Peyer's patch (tissue), 4 donors: Measurements from ENCODE around the gene PIGT. TPM values are rescaled to one million over a fixed set of nuclear protein-coding genes. Genes with fewer than 3 reads are reported as not detected.
"Not testable (repeated sequence)": the region's sequence is repeated elsewhere in the genome, so short reads cannot be mapped to it uniquely, and the experiment has no call there.

ENCODE experiments used
- DNase-seq, 3 donors: peaks; one replicate each; pipeline ENCODE4 v3.0.0-alpha.2; 2017 to 2019
- H3K27ac ChIP-seq, 4 donors: fragments of 200-600 bp; sonication (generic); one replicate each; pipeline ENCODE4 v1.5.1; 2016 to 2019
- H3K27me3 ChIP-seq, 2 donors: fragments of 200-600 bp; sonication (generic); one replicate each; pipeline ENCODE4 v1.5.1; 2019
- H3K36me3 ChIP-seq, 3 donors: fragments of 200-600 bp; sonication (generic); one replicate each; pipeline ENCODE4 v1.5.1; 2016 to 2019
- H3K4me1 ChIP-seq, 4 donors: fragments of 200-600 bp; sonication (generic); one replicate each; pipeline ENCODE4 v1.5.1; 2016 to 2019
- H3K4me3 ChIP-seq, 4 donors: fragments of 200-600 bp; sonication (generic); 1 replicate in 3 of 4; 2 replicates in 1 of 4; pipeline ENCODE4 v1.5.1; 2016 to 2019; ENCODE audit warnings: mild to moderate bottlenecking in 1 of 4
- H3K9me3 ChIP-seq, 4 donors: fragments of 200-600 bp; sonication (generic); one replicate each; pipeline ENCODE4 v1.5.1; 2016 to 2019; ENCODE audit warnings: mild to moderate bottlenecking in 1 of 4
- POLR2A ChIP-seq, 2 donors: fragments of 450-650 bp; IDR thresholded peaks; one replicate each; pipeline ENCODE4 v1.5.1; 2017; ENCODE audit warnings: antibody characterized with exemption in 2 of 2, mild to moderate bottlenecking in 2 of 2, moderate library complexity in 2 of 2
- small RNA-seq, 2 donors: library from RNA; depleted of rRNA; stranded (forward); fragments of <200 nt; gene quantifications; one replicate each; pipeline ENCODE3, GENCODE V24; 2016
- total RNA-seq, 4 donors: library from RNA; depleted of rRNA; stranded (reverse); fragments of >200 nt; gene quantifications; one replicate each; pipeline ENCODE4 v1.1.0, GENCODE V29; 2016
- TF ChIP-seq, protein P1 (sequence below), 6 experiments: fragments of 450-650 bp in 4 of 6; fragments of 200-600 bp in 2 of 6; sonication (generic) in 1 of 6; IDR thresholded peaks; one replicate each; pipeline ENCODE4 v1.5.1; 2017 to 2019; ENCODE audit warnings: antibody characterized with exemption in 6 of 6, mild to moderate bottlenecking in 3 of 6, moderate library complexity in 1 of 6

The PIGT gene
- total RNA-seq, 4 donors from 2014 or later = 87.5 to 147 (median 113) TPM

DNA sequence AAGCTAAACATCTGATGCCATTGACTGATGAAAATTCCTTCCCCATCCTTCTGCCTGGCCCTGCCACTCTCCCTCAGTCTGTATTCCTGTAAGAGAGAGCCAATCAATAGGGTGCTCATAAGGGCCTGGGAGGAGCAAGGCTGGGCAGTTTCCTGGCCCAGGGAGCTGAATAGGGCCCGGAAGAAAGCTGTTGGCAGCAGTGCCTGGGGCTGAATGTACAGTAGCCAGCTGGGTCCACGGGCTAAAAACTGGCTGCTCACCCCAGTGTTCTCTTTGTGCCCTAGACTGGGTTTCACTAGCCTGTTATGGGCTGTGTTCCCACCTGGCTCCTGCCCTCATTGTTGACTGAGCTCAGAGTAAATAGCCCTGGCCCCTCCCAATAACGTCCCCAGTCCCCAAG lies 51.9 kb downstream of the PIGT start:
- H3K4me1 ChIP-seq = peaks cover 0 to 20% (median 12%) of the 10 kb centered on the region in 4 donors
- no peak for DNase-seq
- TF ChIP-seq, protein P1, sequence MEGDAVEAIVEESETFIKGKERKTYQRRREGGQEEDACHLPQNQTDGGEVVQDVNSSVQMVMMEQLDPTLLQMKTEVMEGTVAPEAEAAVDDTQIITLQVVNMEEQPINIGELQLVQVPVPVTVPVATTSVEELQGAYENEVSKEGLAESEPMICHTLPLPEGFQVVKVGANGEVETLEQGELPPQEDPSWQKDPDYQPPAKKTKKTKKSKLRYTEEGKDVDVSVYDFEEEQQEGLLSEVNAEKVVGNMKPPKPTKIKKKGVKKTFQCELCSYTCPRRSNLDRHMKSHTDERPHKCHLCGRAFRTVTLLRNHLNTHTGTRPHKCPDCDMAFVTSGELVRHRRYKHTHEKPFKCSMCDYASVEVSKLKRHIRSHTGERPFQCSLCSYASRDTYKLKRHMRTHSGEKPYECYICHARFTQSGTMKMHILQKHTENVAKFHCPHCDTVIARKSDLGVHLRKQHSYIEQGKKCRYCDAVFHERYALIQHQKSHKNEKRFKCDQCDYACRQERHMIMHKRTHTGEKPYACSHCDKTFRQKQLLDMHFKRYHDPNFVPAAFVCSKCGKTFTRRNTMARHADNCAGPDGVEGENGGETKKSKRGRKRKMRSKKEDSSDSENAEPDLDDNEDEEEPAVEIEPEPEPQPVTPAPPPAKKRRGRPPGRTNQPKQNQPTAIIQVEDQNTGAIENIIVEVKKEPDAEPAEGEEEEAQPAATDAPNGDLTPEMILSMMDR (IDR thresholded peaks at IDR 0.05) = no peak
- no peak for TF ChIP-seq POLR2A (IDR thresholded peaks at IDR 0.05)
- no peak overlapping the region for H3K27ac ChIP-seq
- H3K9me3 ChIP-seq = no peaks in the 10 kb centered on the region
- H3K36me3 ChIP-seq = no peaks in the 10 kb centered on the region
- no peaks in the 10 kb centered on the region for H3K27me3 ChIP-seq
- H3K4me3 ChIP-seq = no peak overlapping the region

DNA sequence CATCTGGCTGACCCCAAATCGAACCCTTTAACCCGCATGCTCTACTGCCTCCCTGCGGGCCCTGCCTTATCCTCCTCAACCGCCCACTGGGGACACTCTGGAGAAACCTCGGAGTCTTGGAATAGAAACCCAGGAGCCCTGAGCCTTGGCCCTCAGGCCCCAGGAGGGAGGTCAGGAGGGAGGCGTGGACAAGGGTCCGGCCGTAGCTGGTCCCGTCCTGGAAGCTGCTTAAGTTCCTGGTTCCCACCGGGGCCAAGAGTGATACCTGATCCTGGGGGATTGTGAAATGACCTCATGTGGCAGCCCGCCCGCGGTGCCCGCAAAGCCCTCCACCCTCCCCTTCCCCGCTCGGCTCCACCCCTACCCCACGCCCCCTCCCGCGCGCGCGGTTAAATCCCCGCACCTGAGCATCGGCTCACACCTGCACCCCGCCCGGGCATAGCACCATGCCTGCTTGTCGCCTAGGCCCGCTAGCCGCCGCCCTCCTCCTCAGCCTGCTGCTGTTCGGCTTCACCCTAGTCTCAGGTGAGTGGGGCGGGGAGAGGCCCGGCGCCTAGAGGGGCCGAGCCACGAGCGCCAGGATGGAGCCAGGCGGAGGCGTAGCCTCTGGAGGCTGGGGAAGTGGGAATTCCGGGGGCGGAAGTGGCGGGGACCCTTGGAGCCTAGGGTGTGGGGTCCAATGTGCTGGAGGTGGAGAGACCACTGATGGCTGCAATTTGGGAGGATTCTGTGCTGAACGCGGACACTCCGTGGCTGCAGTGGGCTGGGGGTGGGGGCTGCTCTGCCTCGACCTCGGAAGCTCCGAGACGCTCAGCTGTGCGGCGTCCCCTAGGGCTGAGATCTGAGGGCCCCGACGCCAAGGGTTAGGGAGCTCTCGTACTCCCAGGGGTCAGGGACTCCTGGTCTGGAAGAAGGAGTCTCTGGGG lies 53.7 kb downstream of the PIGT start, which contains the start of gene WFDC2:
TSS of gene WFDC2 (plus strand) at position 418 of the 926 bp plus-strand sequence. CDS start at position 447, 29 bp downstream.
- H3K4me1 ChIP-seq = peaks cover 0 to 20% (median 12%) of the 10 kb centered on the region in 4 donors
- H3K27me3 ChIP-seq = no peaks in the 10 kb centered on the region
- no peaks in the 10 kb centered on the region for H3K9me3 ChIP-seq
- H3K36me3 ChIP-seq = no peaks in the 10 kb centered on the region
- peak within 1 kb of the TSS; percentile 10 to 57 (median 12) for H3K27ac ChIP-seq
- no peak for TF ChIP-seq POLR2A (IDR thresholded peaks at IDR 0.05)
- TF ChIP-seq, protein P1 (IDR thresholded peaks at IDR 0.05) = no peak
- H3K4me3 ChIP-seq = peak within 1 kb of the TSS; percentile 27 to 58 (median 46)
- DNase-seq = peak in 1 of 3 donors; percentile 55

DNA sequence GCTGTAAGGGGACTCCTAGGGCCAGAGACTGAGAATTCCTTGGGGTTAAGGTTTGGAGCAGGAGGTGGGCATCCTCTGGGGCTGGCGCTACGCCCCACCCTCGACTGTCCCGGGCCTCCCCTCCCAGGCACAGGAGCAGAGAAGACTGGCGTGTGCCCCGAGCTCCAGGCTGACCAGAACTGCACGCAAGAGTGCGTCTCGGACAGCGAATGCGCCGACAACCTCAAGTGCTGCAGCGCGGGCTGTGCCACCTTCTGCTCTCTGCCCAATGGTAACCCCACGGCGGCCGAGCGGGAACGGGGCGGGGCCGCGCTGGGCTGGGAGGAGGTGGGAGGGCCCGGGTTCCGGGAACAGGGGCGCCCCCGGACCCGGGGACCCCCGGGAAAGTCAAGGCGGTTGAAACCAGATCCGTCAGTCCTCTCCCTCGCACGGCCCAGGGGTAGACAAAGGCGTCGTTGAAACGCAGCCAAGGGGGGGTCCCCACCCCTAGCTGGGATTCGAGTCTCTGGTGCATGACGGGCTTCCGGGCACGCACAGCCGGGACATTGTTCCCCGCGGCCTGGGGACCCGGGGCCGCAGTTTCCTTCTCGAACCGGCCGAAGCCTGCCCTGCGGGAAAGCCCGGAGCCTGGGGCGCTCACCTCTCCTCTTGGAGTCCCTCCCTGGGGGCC lies 54.5 kb downstream of the PIGT start:
- peak in 2 of 3 donors; percentile 62 to 68 for DNase-seq
- Histone ChIP-seq H3K4me3 (peak overlapping the region; percentile 27 to 58 (median 46)), H3K27me3 (no peaks in the 10 kb centered on the region), H3K4me1 (peaks cover 0 to 20% (median 12%) of the 10 kb centered on the region in 4 donors), H3K36me3 (no peaks in the 10 kb centered on the region), H3K9me3 (no peaks in the 10 kb centered on the region), H3K27ac (peak overlapping the region; percentile 10 to 57 (median 12))
- TF ChIP-seq, protein P1 (IDR thresholded peaks at IDR 0.05) = no peak
- no peak for TF ChIP-seq POLR2A (IDR thresholded peaks at IDR 0.05)

DNA sequence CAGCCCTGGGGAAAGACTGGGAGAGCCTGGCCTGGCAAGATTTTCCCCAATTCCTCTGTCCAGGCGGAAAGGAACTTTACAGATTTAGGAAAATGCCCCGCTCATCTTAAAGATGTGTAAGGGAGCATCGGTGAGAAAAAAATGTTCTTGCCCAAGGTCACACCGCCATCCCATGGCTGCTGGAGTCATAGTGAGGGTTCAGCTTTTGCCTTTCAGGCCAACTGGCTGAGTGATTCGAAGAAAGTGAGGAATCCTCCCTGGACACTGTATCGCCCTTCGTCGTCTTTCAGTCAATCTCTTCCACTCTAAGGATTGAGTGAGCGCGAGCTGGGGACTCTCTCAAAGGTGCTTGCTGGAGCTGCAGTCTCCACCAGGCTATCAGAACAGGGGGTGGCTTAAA lies 55.0 kb downstream of the PIGT start:
- peak overlapping the region in 3 of 4 donors; percentile 10 to 57 (median 11) for H3K27ac ChIP-seq
- no peak for DNase-seq

DNA sequence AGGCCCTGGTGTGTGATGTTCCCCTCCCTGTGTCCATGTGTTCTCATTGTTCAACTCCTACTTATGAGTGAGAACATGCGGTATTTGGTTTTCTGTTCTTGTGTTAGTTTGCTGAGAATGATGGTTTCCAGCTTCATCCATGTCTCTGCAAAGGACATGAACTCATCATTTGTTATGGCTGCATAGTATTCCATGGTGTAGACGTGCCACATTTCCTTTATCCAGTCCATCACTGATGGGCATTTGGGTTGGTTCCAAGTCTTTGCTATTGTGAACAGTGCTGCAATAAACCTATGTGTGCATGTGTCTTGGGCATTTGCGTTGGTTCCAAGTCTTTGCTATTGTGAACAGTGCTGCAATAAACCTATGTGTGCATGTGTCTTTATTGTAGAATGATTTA lies 56.3 kb downstream of the PIGT start:
- not testable (repeated sequence) for H3K27ac ChIP-seq, H3K27me3 ChIP-seq, DNase-seq, H3K4me3 ChIP-seq, H3K9me3 ChIP-seq, H3K36me3 ChIP-seq
- H3K4me1 ChIP-seq = peaks cover 0 to 20% (median 12%) of the 10 kb centered on the region in 4 donors

More for the DNA sequence above, 55.0 kb downstream of the PIGT start:
- H3K9me3 ChIP-seq = no peaks in the 10 kb centered on the region
- no peaks in the 10 kb centered on the region for H3K27me3 ChIP-seq
- no peaks in the 10 kb centered on the region for H3K36me3 ChIP-seq
- no peak for TF ChIP-seq POLR2A (IDR thresholded peaks at IDR 0.05)
- TF ChIP-seq, protein P1 (IDR thresholded peaks at IDR 0.05) = no peak
- peak overlapping the region; percentile 27 to 58 (median 46) for H3K4me3 ChIP-seq
- H3K4me1 ChIP-seq = peaks cover 0 to 20% (median 12%) of the 10 kb centered on the region in 4 donors

Small RNA genes lying within 50 kb of the gene (small RNA-seq; reads per million reads assigned to genes)
- gene MIR6812 = 0 to 0.45 reads per million in 2 donors

Other genes with a start within 250 kb of the PIGT start
- gene PI3, start 241.2 kb upstream of the PIGT start, total RNA-seq = 10 to 100 TPM in 2 of 4 donors, 1 to 10 TPM in 1, not detected in 1; 3.4 to 70.2 (median 58.7) TPM
- not detected for gene SEMG1, start 209.1 kb upstream of the PIGT start, total RNA-seq
- gene SEMG2, start 194.8 kb upstream of the PIGT start, total RNA-seq = not detected
- gene SLPI, start 161.6 kb upstream of the PIGT start, total RNA-seq = 10 to 100 TPM in 3 of 4 donors, 1 to 10 TPM in 1; 8.3 to 28.0 (median 17.8) TPM
- gene RBPJL, start 109.3 kb upstream of the PIGT start, total RNA-seq = not detected
- gene MATN4, start 107.8 kb upstream of the PIGT start, total RNA-seq = not detected
- gene SDC4, start 67.7 kb upstream of the PIGT start, total RNA-seq = 10 to 100 TPM; 21.5 to 49.7 (median 32.5) TPM
- gene SYS1, start 53.0 kb upstream of the PIGT start, total RNA-seq = 10 to 100 TPM; 23.1 to 62.2 (median 46.9) TPM
- not detected for gene TP53TG5, start 37.8 kb upstream of the PIGT start, total RNA-seq
- gene DBNDD2, start 7.9 kb upstream of the PIGT start, total RNA-seq = 10 to 100 TPM; 62.7 to 75.2 (median 68.0) TPM
- gene WFDC2, start 53.6 kb downstream of the PIGT start, total RNA-seq = 10 to 100 TPM in 1 of 4 donors, 1 to 10 TPM in 2, not detected in 1; 2.1 to 12.4 (median 7.9) TPM
- gene SPINT3, start 99.5 kb downstream of the PIGT start, total RNA-seq = not detected
- gene WFDC6, start 123.3 kb downstream of the PIGT start, total RNA-seq = not detected
- not detected for gene EPPIN, start 131.3 kb downstream of the PIGT start, total RNA-seq
- gene WFDC8, start 163.1 kb downstream of the PIGT start, total RNA-seq = not detected
- not detected for gene WFDC10A, start 213.6 kb downstream of the PIGT start, total RNA-seq
- not detected for gene WFDC9, start 215.1 kb downstream of the PIGT start, total RNA-seq